GM12873 (cell line): ENCODE results near the gene RYR1.

Source experiments
- TF ChIP-seq, protein P1 (sequence below): IDR thresholded peaks from 2 replicates; pipeline ENCODE4 v1.5.1; 2012; ENCODE audit warnings: low read depth, mild to moderate bottlenecking, moderate library complexity, low read length, control low read depth; ENCODE audit not compliant: insufficient read depth; ENCODE audit errors: missing control alignments

RYR1 gene

DNA sequence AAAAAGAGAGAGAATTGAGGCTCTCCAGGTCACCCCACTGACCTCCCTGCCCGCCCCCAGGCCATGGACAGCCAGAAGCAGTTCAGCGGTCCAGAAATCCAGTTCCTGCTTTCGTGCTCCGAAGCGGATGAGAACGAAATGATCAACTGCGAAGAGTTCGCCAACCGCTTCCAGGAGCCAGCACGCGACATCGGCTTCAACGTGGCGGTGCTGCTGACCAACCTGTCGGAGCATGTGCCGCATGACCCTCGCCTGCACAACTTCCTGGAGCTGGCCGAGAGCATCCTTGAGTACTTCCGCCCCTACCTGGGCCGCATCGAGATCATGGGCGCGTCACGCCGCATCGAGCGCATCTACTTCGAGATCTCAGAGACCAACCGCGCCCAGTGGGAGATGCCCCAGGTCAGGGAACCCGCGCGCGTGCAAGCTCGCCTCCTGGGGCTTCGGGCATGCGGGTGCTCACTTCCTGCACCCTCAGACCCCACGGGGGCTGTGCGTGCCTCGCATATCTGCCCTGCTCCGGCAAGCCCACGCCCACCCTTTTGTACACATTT, 127.6 kb downstream of the RYR1 start:
- TF ChIP-seq, protein P1, sequence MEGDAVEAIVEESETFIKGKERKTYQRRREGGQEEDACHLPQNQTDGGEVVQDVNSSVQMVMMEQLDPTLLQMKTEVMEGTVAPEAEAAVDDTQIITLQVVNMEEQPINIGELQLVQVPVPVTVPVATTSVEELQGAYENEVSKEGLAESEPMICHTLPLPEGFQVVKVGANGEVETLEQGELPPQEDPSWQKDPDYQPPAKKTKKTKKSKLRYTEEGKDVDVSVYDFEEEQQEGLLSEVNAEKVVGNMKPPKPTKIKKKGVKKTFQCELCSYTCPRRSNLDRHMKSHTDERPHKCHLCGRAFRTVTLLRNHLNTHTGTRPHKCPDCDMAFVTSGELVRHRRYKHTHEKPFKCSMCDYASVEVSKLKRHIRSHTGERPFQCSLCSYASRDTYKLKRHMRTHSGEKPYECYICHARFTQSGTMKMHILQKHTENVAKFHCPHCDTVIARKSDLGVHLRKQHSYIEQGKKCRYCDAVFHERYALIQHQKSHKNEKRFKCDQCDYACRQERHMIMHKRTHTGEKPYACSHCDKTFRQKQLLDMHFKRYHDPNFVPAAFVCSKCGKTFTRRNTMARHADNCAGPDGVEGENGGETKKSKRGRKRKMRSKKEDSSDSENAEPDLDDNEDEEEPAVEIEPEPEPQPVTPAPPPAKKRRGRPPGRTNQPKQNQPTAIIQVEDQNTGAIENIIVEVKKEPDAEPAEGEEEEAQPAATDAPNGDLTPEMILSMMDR = no peak

DNA sequence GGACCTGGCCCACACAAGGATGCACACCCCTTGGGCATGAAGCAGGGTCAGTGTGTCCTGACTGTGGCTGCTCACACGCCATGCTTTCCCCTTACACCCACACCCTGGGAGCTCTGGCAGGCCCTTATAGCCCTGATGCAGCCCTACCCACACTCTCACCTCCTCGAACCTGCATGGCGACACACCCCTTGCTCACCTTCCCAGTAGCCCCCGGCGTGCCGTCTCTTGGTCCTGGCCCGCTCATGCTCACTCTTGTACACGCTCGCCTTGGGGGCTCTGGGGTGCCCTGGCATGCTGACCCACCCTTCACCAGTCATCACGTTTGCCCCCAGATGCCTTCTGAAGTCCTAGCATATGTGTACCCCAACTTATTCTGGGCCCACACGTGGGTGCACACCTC, 128.2 kb downstream of the RYR1 start:
- TF ChIP-seq, protein P1 = no peak

DNA sequence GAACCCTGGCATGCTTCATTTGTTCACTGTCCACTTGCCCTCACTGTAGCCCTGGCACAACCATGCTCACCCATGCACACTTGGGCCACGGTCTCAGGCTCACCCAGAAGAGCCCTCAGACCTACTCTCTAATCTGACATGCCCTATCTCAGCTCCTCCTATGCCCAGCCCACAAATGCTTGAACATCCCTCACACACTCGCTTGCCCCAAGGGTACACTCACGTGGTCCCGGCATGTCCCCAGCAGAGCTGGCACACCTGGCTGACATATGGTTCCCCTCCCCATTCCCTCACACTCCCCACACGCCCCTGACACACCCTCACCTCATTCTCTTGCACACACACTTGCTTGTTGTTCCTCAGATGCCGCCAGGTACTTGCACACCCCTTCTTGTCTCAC, 128.6 kb downstream of the RYR1 start:
- TF ChIP-seq, protein P1 = no peak

DNA sequence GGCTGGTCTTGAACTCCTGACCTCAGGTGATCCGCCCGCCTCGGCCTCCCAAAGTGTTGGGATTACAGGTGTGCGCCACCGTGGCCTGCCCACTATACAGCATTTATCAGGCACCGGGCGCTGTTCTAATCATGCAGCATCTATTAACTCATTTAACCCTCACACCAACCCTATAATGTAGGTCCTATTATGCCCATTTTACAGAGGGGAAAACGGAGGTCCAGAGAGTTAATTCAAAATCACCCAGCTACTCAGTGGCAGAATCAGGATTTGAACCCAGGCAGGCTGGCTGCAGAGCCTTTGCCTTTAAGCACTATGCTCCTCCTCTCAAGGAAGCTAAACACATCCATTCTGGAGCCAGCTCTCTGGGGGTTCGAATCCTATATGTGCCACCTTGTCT, 130.0 kb downstream of the RYR1 start:
- TF ChIP-seq, protein P1 = no peak

DNA sequence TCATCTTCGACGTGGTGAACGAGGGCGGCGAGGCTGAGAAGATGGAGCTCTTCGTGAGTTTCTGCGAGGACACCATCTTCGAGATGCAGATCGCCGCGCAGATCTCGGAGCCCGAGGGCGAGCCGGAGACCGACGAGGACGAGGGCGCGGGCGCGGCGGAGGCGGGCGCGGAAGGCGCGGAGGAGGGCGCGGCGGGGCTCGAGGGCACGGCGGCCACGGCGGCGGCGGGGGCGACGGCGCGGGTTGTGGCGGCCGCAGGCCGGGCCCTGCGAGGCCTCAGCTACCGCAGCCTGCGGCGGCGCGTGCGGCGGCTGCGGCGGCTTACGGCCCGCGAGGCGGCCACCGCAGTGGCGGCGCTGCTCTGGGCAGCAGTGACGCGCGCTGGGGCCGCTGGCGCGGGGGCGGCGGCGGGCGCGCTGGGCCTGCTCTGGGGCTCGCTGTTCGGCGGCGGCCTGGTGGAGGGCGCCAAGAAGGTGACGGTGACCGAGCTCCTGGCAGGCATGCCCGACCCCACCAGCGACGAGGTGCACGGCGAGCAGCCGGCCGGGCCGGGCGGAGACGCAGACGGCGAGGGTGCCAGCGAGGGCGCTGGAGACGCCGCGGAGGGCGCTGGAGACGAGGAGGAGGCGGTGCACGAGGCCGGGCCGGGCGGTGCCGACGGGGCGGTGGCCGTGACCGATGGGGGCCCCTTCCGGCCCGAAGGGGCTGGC, 131.6 kb downstream of the RYR1 start:
- TF ChIP-seq, protein P1 = no peak

DNA sequence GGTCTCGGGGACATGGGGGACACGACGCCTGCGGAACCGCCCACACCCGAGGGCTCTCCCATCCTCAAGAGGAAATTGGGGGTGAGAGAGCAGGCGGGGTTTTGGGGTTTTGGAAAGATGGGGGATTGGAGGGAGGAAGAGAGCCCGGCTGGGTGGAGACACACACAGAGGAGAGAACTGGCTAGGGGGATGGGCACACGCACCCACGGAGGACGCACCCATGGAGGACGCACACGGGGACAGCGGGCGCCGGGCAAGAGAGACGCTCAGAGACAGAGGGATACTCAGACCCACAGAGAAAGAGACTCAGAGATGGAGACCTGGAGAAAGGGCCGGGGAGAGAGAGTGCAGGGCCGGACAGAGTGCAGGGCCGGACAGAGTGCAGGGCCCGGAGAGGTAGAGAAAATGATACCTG, 132.2 kb downstream of the RYR1 start:
- TF ChIP-seq, protein P1 = no peak

DNA sequence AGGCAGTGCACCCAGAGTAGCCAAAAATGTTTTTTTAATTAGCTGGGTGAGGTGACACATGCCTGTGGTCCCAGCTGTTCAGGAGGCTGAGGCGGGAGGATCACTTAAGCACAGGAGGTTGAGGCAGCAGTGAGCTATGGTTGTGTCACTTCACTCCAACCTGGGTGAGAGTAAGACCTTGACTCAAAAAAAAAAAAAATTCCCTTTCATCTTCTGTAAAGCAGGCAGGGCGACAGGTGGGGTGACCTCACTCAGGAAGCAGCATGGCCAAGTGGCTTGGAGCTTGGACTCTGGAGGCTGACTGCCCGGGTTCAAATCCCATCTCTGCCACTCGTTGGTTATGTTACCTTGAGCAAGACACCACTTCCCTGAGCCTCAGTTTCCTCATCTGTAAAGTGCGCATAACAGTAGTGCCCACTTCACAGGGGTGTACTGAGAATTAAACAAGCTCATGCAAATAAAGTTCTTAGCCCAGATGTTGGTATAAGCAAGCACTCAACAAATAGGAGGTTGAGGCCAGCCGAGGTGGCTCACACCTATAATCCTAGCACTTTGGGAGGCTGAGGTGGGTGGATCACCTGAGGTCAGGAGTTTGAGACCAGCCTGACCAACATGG, 136.0 kb downstream of the RYR1 start:
- TF ChIP-seq, protein P1 = no peak
